Measurements from ENCODE around the gene SGK2. TPM values are rescaled to one million over a fixed set of nuclear protein-coding genes. Genes with fewer than 3 reads are reported as not detected.

The SGK2 gene
- total RNA-seq, 2 experiments from 2014 or later = 0.41 to 0.48 TPM

GRCh38 chr20:43537921-43538877, 20.6 kb upstream of the SGK2 start:
- Histone ChIP-seq H2AFZ (ENCODE audit: low read length) (no peak overlapping the region), H3K79me2 (ENCODE audit: insufficient read depth, low read depth, low read length) (no peaks in the 10 kb centered on the region), H3K27ac (ENCODE audit: low read depth, low read length, poor library complexity, severe bottlenecking) (no peak overlapping the region), H3K4me1 (ENCODE audit: insufficient read depth, low read length, poor library complexity, severe bottlenecking) (no peaks in the 10 kb centered on the region), H3K36me3 (ENCODE audit: insufficient read depth, low read length) (no peaks in the 10 kb centered on the region; the same call in none of the 2 replicates), H3K9me2 (ENCODE audit: insufficient read depth, low read length) (no peaks in the 10 kb centered on the region), H3K4me3 (ENCODE audit: low read depth, low read length, poor library complexity, severe bottlenecking) (no peak overlapping the region), H3K9me3 (ENCODE audit: low read length) (no peaks in the 10 kb centered on the region), H4K20me1 (ENCODE audit: insufficient read depth, low read length) (no peaks in the 10 kb centered on the region), H3K4me2 (ENCODE audit: low read length) (no peak overlapping the region)
- TF ChIP-seq EZH2phosphoT487 (IDR thresholded peaks at IDR 0.05; ENCODE audit: borderline replicate concordance, low read depth, low read length) = no peak
- peak; percentile 94 for TF ChIP-seq CTCF (conservative IDR thresholded peaks at IDR 0.05; ENCODE audit: low read length)
- no TSS peak for BruUV-seq (replicated peaks)
- ChIA-PET CTCF (ENCODE audit: unreplicated experiment) (no interaction called here), POLR2A (no interaction called here)
- intact Hi-C loops (cut with micrococcal nuclease; ENCODE audit: unreplicated experiment) = loop anchor here (1.0 kb wide), 2 partner anchors 154 to 542 kb away; no protein-coding TSS in a partner anchor
- DNase-seq (ENCODE audit: low spot score) = peak; percentile 58

DNA sequence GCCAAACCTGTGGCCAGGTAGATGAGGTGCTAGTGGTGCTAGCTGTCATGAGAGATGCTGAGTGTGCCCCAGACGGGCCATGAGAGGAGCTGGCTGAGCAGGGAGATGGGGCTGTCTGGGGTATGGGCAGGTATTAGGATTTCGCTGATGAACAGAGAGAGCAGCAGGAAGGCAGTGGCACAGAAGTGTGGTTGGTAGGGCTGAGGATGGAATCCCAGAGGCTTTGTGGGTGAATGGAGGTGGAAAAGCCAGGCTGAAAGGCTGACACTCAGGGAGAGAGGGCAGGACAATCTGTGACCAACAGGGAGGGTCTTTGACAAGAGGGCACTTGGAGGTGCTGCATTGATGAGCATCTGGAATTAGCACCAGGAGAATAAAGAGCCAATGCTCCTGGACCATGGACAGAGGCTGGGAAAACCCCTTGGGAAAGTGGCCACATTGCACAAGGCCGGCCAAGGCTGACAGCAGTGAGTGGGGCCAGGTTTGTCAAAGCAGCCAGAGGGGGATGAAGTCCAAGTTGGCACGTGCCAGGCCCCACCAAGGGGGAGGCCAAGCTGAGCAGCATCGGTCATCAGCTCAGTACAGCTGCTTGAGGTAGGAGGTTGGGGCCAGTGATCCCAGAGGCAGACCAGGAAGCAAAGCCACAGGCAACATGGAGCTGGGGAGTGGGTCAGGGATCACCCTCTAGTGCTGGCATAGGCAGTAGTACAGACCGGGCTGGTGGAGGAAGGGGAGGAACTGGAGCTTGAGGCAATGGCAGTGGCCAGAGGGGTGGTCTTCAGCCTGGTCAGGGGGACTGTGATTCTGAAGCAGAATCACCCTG, 19.7 kb upstream of the SGK2 start:
- Histone ChIP-seq H2AFZ (ENCODE audit: low read length) (no peak overlapping the region), H3K9me3 (ENCODE audit: low read length) (no peaks in the 10 kb centered on the region), H3K79me2 (ENCODE audit: insufficient read depth, low read depth, low read length) (no peaks in the 10 kb centered on the region), H3K4me2 (ENCODE audit: low read length) (no peak overlapping the region), H4K20me1 (ENCODE audit: insufficient read depth, low read length) (no peaks in the 10 kb centered on the region), H3K4me1 (ENCODE audit: insufficient read depth, low read length, poor library complexity, severe bottlenecking) (no peaks in the 10 kb centered on the region), H3K9me2 (ENCODE audit: insufficient read depth, low read length) (no peaks in the 10 kb centered on the region), H3K4me3 (ENCODE audit: low read depth, low read length, poor library complexity, severe bottlenecking) (no peak overlapping the region), H3K27ac (ENCODE audit: low read depth, low read length, poor library complexity, severe bottlenecking) (no peak overlapping the region), H3K36me3 (ENCODE audit: insufficient read depth, low read length) (no peaks in the 10 kb centered on the region; the same call in none of the 2 replicates)
- BruUV-seq (replicated peaks) = no TSS peak
- DNase-seq (ENCODE audit: low spot score) = no peak
- intact Hi-C loops (cut with micrococcal nuclease; ENCODE audit: unreplicated experiment) = loop anchor here (1.0 kb wide), 2 partner anchors 153 to 541 kb away; no protein-coding TSS in a partner anchor
- ChIA-PET POLR2A (no interaction called here), CTCF (ENCODE audit: unreplicated experiment) (interaction anchor here (0.6 kb wide), 1 partner anchor 743 kb away, joined by 3 read pairs; no protein-coding TSS in a partner anchor)
- no peak for TF ChIP-seq CTCF (conservative IDR thresholded peaks at IDR 0.05; ENCODE audit: low read length)
- TF ChIP-seq EZH2phosphoT487 (IDR thresholded peaks at IDR 0.05; ENCODE audit: borderline replicate concordance, low read depth, low read length) = no peak
